ENCODE data around the gene SEMA4D.

Gene SEMA4D

DNA sequence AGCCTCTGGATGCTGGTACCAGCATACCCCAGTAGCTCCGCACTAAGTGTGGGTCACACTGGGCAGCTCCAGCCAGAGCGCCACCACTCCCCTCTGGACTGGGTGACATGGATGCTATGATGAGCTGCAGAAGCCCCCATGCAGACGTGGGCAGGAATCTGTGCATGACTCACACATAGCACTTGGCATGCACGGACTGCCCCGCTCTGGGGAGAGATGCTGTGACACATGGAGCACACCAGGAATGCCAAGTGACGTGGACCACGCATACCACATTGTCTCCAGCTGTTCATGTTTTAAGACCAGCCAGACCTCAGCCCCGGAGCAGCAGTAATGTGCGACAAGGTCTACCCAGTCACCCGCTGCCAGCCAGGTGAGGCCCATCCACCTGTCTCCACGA lies 64.1 kb downstream of the SEMA4D start:
- TF ChIP-seq, protein P1, sequence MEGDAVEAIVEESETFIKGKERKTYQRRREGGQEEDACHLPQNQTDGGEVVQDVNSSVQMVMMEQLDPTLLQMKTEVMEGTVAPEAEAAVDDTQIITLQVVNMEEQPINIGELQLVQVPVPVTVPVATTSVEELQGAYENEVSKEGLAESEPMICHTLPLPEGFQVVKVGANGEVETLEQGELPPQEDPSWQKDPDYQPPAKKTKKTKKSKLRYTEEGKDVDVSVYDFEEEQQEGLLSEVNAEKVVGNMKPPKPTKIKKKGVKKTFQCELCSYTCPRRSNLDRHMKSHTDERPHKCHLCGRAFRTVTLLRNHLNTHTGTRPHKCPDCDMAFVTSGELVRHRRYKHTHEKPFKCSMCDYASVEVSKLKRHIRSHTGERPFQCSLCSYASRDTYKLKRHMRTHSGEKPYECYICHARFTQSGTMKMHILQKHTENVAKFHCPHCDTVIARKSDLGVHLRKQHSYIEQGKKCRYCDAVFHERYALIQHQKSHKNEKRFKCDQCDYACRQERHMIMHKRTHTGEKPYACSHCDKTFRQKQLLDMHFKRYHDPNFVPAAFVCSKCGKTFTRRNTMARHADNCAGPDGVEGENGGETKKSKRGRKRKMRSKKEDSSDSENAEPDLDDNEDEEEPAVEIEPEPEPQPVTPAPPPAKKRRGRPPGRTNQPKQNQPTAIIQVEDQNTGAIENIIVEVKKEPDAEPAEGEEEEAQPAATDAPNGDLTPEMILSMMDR (IDR thresholded peaks at IDR 0.05; ENCODE audit: low read length, missing control alignments), result no peak
- H3K4me3 ChIP-seq (replicated peaks; ENCODE audit: low read depth, low read length), result no peak overlapping the region
- peak; percentile 13 for DNase-seq (ENCODE audit: low read depth)

GRCh38 chr9:89432986-89433530 lies 64.9 kb downstream of the SEMA4D start:
- no peak overlapping the region for H3K4me3 ChIP-seq (replicated peaks; ENCODE audit: low read depth, low read length)
- no peak for DNase-seq (ENCODE audit: low read depth)
- TF ChIP-seq, protein P1 (IDR thresholded peaks at IDR 0.05; ENCODE audit: low read length, missing control alignments), result no peak

DNA sequence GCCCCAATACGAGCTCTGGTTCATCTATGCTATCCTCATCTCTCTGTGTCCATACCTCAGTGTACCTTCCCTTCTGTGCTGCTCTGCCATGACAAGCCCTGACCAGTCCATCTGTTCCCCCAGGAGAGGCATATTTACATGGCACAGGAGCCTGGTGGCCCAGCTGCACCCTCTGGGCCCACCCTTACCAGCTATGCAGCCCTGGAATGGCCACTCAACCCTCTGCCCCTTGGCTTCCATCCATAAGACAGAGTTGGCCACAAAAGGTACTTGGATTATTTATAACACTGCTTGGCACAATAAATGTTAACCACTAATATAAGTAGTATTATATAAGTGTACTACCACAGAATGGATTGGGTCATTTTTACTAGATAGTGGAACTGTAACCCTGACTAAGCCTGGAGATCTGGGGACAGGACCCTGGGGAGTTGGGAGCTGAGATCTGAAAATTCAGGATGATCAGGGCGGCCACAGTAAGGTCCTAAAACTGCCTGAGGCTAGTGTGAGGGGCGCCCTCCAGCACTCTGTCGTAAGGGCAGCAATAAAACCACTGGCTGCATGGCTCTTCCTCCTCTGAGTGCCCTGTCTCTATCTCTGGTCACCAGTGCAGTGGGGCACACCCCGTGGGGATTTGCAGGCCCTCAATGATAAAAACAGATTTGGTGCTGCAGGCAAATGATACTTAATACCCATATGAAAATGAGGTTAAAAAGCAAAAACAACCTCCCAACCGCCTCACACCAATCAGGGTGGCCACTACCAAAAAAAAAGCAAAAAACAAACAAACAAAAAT lies 65.8 kb downstream of the SEMA4D start:
- DNase-seq (ENCODE audit: low read depth), result no peak
- no peak overlapping the region for H3K4me3 ChIP-seq (replicated peaks; ENCODE audit: low read depth, low read length)

GRCh38 chr9:89430995-89431394 lies 66.9 kb downstream of the SEMA4D start:
- DNase-seq (ENCODE audit: low read depth), result no peak
- TF ChIP-seq, protein P1 (IDR thresholded peaks at IDR 0.05; ENCODE audit: low read length, missing control alignments), result no peak
- H3K4me3 ChIP-seq (replicated peaks; ENCODE audit: low read depth, low read length), result no peak overlapping the region

More for the DNA sequence above, 65.8 kb downstream of the SEMA4D start:
- TF ChIP-seq, protein P1 (IDR thresholded peaks at IDR 0.05; ENCODE audit: low read length, missing control alignments), result no peak

DNA sequence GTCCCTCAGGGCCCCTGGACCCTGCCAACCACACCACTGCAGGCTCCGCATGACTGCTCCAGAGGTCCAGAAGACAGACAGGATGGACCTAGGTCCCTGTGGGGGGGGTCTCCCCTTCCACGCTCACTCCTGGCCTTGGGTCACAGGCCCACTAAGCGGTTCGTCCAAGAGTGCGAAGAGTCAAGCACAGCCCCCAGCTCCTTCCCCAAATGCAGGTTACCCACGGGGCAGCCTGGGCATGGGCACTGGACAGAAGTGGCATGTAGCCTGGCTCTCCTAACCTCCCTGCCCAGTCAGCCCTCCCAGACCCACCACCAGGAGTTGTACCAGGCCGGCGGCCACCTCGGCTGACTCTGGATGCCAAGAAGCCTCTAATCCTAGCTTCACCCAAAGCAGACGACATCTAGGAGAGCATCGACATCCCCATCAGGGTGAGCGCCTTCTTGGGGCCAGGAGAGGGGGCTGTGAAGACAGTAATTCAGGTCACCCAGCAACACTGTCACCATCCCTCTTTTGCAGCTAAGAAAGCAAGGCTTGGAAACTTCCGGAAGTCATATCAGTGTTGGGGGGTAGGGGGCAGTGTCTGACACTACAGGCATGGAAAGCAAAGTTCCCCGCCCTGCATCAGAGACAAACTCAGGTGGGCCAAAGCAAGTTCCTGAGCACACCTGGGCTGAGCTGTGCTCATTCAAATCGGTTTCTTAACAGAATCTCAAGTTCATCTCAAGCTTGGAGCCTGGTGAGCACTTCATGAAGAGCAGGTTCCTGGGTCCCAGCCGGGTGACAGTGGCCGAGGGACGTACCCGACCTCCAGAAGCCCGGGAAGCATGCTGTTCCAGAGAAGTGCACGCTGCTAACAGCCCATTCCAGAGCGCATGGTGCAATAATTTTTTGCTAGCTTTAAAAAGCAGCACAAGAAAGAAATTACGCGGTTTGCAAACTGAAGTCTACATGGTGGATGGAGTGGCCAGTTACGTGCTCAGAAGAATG lies 68.7 kb downstream of the SEMA4D start:
- DNase-seq (ENCODE audit: low read depth), result no peak
- no peak overlapping the region for H3K4me3 ChIP-seq (replicated peaks; ENCODE audit: low read depth, low read length)
- TF ChIP-seq, protein P1 (IDR thresholded peaks at IDR 0.05; ENCODE audit: low read length, missing control alignments), result peak; percentile 15

GRCh38 chr9:89428222-89428761 lies 69.6 kb downstream of the SEMA4D start:
- TF ChIP-seq, protein P1 (IDR thresholded peaks at IDR 0.05; ENCODE audit: low read length, missing control alignments), result no peak
- DNase-seq (ENCODE audit: low read depth), result no peak
- no peak overlapping the region for H3K4me3 ChIP-seq (replicated peaks; ENCODE audit: low read depth, low read length)

Data from fibroblast of pulmonary artery (primary cell).